Fibroblast of upper back skin (primary cell): ENCODE results near the gene EPB41.
"Not testable (repeated sequence)": the region's sequence is repeated elsewhere in the genome, so short reads cannot be mapped to it uniquely, and the experiment has no call there.

Experiments
- DNase-seq: peaks from one replicate; pipeline ENCODE4 v3.0.0-alpha.2; 2013

The EPB41 gene

DNA sequence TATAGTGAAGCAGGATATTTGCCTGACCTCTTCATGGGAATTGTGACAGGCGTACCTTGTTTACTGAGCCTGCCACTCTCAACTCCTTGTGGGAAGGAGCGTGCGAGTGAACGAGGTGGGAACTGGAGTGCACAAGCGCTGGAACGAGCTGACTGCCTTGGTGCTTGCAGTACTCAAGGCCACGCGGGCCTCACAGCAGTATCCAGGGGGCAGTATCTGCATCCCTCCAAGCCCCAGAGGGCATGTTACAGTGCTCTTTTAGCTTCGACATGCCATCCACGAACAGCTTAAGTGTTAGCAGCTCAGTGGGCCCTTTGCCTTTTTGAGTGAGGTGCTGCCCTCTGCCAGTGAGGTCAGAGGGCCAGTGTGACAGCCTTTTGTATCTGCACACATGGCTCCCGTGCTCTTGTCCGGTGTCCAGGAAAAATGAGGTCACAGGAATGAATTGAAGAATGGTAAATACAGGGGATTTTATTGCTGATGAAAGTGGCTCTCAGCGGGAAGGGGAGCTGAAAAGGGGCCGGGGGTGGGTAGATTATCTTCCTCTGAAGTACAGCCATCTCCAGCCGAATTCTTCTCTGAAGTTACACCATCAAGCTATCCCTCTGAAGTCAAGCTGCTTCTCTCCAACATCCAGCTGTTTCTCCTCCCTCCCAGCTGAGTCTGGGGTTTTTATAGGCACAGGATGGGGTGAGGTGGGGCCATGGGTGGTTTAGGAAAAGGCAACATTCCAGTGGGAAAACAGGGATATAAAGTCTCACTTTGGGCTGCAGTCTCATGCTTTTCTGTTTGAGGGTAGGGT lies 69.3 kb downstream of the EPB41 start:
- no peak for DNase-seq

DNA sequence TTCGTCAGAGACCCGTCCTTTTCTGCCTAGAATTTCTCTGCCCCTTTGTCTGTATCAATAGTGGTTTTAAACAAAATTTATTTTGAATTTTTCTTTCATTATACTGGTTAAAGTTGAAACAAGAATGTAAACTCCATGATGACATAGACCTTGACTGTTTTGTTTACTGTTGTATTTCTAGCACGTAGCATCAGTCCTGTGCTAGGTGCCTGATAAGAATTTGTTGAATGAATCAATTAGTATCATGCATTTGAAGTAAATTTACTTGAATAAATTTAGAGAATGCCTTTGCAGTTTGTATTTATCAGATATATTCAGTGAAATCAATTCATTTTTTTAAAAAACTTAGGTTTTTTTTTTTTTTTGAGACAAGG lies 69.9 kb downstream of the EPB41 start:
- no peak for DNase-seq

DNA sequence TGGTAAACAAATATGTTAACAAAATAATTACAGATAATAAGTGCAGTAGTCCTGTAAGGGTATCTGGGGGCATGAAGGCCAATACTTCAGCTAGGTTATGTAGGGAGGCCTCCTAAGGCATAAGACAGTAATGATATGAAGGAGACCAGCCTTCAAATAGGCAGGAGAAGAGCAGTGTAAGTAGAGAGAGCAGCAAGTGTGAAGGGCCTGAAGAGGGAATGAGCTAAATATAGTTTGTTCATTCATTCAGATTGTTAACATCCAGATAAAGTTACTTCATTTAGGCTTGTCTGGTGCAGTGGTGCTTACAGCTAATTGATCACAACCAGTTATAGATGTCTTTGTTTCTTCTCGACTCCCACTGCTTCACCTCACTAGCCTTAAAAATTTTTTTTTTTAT lies 71.1 kb downstream of the EPB41 start:
- no peak for DNase-seq

DNA sequence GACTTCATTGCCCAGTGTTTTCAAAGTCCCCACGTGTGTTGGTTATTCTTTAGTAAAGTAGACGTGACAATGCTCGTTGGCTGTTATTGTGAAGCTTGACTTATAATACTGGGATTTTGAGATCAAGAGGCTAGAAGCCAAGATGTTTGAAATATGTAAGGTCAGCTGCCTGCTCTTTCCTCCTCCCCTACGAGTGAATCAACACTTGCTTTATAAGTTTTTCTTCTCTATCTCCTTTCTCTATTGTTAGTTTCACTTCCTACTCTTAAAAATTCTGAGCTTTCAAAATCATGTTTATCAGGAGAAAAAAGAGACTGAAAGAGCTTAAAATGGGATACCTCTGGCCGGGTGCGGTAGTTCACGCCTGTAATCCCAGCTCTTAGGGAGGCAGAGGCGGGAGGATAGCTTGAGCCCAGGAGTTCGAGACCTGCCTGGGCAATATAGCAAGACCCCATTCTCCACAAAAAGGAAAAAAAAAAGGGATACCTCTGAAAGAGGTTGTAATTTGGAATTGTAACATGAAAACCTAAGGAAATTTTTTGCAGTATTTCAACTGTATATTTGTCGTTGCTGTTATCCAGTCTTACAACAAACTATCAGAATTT lies 72.0 kb downstream of the EPB41 start:
- DNase-seq, result no peak

DNA sequence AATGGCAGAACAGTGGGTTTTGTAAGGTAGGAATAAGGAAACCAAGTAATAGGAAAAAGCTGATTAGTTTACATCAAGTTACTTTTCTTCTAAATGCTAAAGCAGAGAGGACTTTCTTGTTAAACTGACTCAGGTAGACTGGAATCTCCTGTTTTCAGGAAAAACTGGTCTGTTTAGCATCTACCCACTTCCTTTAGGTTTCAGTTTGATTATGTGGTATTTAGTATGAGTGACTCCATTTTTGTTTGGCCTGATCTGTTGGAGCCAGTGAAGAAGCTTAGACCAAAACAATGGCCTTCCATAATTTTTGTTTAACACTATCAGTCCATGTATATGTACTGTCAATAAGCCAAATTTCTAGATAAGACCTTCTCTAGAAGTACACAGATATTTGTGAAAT lies 88.4 kb downstream of the EPB41 start:
- no peak for DNase-seq

DNA sequence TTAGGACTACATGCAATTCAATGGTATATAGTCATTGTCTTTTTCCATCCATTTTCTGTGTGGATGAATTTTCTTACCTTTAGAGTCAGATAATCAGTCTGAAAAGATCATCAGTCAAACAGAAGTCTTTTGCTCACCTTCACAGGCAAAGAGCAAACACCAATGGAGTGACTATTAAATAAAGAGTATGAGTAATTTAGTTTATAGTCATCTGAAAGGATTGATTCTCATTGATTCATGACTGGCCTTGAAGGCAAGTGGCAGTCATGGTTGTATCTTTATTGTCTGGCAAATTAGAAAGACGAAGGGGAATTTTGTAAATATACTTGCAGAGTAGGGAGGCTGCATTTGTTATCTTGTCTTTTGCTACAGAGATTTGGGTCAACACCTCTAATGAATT lies 89.9 kb downstream of the EPB41 start:
- no peak for DNase-seq

DNA sequence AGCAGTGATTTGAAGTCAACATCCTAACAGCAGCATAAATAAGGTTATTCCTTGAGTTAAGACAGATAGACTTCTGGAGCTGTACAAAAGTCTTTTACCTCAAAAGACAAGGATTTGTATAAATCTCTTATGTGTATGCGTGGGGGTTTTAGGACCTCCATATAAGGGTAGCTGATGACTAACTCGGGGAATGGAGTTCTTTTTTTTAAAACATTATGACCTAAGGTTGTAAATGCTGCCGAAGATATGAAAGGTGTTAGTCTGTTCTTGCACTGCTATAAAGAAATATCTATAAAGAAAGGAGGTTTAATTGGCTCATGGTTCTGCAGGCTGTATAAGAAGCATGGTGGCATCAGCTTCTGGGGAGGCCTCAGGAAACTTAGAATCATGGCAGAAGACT lies 90.4 kb downstream of the EPB41 start:
- DNase-seq, result no peak

DNA sequence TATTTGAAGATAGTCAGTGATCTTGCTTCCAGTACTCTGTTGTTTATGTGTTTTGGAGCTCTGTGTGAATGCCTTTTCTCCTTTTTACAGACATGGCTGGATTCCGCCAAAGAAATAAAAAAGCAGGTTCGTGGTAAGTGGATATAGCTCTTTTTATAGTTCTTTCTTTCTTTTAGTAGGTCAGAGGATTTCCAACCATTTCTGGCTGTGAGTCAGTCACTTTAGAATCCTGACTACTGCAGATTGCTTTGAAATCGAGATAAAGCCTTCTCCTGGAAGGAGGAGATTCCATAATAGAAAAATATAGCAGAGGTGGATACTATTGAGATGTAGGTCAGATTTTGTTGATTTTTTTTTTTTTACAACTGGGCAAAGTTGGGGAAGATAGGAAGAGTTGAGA lies 97.4 kb downstream of the EPB41 start:
- no peak for DNase-seq

DNA sequence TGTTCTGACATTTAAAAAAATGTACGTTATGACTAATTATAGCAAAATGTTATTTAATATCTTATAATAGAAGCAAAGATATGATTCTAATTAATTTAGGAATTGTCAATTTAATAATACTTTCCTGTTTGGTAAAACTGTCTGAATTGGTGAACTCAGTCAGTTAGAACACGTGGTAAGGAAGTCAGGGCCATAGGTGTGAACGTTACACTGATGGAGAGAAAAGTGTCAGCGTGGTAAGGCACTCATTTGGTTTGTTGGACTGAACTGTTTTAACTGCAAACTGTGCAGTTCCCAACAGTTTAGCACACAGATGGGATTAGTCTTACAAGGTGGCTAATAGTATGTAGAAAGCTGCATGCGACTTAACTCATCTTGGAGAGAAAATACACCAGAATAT lies 102.9 kb downstream of the EPB41 start:
- no peak for DNase-seq

DNA sequence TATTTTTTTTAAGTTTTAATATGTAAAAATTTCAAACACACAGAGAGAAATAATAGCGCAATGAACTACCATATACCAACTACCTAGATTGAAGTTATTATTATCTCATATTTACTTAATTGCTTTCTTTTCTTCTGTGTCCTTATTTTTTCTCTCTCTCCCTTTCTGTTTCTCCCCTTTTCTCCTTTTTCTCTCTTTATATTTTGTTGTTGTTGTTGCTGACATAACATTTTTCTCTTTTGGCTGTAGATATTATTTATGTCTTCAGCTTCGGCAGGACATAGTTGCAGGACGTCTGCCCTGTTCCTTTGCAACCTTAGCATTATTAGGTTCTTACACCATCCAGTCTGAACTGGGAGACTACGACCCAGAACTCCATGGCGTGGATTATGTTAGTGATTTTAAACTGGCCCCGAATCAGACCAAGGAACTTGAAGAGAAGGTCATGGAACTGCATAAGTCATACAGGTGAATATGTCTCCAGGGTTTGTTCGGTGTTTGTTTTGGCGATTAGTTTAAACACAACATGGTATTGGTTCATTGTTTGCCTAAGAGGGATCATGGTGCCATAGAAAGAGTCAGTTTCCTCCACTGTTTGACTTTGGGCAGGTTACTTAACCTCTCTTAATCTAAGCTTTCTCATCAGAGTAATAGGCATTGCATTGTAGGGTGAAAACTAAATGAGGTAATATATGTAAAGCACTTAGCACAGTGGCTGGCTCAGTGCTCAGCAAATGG lies 103.8 kb downstream of the EPB41 start:
- no peak for DNase-seq

DNA sequence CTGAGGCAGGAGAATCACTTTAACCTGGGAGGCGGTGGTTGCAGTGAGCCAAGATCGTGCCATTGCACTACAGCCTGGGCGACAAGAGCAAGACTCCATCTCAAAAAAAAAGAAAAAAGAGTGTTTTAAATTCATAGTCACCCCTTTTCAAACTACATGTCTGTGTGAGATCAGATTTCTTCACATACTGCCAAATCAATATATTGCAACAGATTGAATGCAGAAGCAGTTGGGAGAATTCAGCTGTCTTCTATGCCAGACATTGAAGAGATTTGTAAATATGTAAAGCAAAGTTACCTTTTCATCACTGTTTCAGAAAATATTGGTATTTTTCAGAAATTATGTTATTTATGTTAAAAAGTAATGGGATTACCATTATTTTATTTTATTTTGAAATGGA lies 108.3 kb downstream of the EPB41 start:
- no peak for DNase-seq

DNA sequence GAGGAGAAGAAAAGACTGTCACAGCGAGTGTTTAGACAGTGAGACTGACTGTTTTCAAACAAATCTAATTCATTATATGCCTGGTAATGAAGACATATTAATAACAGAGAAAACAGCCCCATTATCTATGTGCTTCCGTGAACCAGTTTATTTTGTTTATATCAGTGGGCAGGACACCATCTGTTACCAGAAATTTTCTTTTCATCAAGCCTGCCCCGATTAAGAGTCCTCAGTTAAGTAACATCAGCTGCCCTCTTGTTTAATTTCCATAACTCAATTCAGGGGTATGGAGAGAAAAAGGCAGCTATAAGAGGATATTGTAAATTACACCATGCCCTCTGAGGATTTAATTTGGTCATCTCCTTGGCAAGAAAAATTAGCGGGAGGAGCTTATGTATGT lies 115.3 kb downstream of the EPB41 start:
- no peak for DNase-seq

DNA sequence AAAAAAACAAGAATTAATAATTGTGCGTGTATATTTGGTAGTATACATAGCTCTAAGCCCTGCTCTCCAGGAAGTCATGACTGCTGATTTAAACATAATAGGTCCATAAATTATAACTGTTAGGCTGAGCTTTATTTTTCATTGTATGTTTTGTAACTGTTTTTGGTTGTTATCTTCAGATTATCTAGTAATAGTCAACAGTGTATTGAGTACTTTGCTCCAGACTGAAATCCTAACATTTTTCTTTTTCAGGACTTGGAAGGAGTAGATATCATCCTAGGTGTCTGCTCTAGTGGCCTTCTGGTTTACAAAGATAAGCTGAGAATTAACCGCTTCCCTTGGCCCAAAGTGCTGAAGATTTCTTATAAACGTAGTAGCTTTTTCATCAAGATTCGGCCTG lies 118.5 kb downstream of the EPB41 start:
- no peak for DNase-seq

DNA sequence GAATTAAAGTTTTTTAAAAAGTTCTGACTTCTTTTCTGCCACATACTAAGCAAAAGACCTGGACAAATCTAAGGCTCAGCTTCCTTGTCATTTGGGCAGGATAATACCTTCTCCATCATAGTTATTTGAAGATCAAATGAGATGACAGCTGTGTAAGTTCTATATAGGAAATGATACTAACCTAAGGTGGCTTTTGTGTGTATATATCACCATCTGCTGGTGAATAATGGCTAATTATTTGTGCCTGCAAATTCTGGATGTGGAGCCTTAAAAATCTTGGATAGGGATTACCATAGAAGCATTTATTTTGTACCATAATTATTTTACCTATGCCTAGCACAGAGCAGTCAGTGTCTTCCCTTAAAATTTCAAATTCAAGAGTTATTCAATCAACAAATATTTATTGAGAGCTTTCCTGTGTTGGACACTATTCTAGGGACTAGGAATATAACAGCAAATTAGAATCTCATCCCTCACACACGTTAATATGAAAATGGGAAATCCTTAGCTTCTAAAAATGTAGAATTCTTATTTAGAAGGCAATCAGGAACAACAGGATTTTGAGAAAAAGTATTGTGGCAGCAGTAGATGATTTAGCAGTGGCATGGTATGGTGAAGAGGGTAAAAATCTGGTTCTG lies 119.6 kb downstream of the EPB41 start:
- peak; percentile 53 for DNase-seq

DNA sequence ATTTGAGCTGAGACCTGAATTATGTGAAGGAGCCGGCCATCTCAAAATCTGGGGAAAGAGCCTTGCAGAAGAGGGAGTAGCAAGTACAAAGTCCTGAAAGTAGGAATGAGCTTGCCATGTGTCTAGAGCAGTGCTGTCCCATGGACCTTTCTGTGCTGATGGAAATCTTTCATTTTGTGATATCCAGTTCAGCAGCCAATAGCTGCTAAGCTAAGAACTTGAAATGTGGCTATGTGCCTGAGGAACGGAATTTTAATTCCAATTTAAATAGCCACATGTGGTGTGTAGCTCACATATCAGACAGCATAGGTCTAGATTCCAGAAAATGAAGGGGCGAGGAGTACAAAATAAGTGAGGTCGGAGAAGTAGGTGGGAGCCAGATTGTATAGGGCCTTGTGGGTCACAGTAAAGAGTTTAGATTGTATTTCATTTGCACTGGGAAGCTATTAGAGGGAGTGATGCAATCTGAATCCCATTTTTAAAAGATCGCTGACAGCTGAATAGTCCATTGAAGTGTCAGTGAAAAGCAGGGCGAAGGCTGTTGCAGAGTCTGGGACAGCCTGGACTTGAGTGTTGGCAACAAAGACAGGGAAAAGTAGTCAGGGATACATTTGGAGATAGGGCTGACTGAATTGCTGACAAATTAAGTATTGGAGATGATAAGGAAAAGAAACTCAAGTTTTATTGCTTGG lies 129.1 kb downstream of the EPB41 start:
- DNase-seq, result peak; percentile 51

DNA sequence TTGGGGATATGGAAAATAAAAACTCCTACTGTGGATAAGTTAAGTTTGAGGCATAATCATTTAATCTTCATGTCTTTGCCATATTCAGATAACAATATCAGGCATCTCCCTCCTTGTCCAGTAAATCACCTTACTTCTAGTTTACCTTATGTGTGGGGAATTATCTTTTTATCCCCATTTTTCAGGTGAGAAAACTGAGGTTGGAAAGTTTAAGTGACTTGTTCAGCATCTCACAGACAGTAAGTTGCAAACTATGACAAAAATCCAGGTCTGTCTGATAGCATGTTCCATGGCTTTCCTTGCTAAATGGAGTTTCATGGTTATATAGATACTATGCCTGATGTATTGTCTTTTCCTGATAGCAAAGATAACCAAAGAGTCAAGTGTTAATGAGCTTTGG lies 129.6 kb downstream of the EPB41 start:
- no peak for DNase-seq

DNA sequence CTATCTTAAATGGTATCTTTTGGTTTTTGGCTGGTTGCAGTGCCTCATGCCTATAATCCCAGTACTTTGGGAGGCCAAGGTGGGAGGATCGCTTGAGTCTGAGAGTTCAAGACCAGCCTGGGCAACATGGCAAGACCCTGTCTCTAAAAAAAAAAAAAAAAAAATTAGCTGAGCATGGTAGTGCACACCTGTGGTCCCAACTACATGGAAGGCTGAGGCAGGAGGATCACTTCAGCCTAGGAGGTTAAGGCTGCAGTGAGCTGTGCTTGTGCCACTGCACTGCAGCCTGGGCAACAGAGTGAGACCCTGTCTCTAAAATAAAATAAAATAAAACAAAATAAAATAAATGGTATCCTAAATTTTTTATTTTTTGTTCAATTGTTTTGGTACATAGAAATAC lies 131.3 kb downstream of the EPB41 start:
- not testable (repeated sequence) for DNase-seq

DNA sequence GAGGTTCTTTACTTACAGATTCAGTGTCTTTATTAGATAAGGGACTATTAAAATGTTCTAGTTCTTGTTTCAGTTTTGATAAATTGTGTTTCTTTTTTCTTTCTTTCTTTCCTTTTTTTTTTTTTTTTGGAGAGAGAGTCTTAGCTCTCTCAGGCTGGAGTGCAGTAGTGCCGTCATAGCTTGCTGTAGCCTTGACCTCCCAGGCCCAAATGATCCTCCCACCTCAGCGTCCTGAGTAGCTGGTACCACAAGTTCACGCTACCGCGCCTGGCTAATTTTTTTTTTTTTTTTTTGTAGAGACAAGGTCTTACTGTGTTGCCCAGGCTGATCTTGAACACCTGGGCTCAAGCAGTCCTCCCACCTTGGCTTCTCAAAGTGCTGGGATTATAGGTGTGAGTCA lies 132.8 kb downstream of the EPB41 start:
- no peak for DNase-seq

DNA sequence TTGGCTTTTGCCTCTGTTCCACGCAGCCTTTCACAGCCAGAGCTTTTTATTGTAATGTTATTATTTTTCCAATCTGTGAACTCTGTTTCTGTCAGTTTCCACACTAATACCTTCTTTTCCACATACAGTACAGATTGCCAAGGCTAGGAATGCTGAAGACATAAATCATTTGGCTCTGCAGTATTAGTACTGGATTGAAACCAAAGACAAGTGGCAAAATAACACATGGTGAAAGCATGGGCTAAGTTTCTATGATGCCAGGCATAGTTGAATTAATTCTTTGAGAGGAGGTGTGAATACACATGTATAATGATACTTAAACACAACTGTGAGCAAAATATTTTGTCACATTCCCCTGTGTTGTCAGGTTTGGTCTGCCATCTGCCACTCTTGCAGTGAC lies 135.8 kb downstream of the EPB41 start:
- no peak for DNase-seq

DNA sequence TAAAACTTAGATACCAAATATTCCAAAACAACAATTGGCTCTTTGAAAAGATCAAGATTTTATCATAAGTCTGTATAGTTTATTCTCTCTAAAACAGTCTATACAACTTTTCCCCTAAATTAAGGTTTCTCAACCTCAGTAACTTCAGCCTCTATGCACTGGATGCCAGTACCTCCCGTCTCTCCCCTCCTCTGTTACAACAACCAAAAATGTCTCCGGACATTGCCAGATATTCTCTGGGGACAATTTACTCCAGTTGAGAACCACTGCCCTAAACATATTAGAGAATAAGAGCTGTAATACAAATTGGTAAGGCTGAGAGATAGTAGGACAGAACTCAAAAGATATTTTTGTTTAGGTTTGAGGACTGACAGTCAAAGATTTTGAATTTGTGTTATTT lies 137.7 kb downstream of the EPB41 start:
- peak; percentile 14 for DNase-seq

DNA sequence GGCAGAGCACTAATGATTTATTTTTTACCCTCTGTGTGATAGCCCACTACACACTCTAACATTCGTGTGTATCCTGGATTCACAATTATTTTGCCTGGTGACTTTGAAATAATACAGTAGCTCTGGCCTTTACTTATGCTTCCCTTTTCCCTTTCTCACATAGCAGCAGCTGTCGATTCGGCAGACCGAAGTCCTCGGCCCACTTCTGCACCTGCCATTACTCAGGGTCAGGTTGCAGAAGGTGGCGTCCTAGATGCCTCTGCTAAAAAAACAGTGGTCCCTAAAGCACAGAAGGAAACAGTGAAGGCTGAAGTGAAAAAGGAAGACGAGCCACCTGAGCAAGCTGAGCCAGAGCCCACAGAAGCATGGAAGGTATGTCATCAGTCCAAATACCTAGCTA lies 138.6 kb downstream of the EPB41 start:
- DNase-seq, result no peak

DNA sequence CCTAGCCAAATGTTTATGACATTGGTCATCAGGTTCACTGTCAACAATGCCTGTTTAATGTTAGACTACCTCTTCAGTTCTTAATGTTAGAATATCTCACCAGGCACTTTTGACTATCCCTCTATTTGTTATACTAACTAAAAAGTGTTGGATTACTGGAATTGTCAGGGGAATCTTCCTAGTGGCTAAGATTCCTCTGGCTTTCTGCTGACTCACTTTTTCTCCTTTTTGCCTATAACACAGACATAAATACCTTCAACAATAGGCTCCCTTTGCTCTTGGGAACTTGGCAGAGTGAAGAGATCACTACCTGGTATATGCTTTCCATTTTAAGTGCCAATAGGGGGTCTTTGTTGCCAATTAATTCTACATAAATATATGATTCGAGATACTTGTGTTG lies 140.8 kb downstream of the EPB41 start:
- DNase-seq, result peak; percentile 34

DNA sequence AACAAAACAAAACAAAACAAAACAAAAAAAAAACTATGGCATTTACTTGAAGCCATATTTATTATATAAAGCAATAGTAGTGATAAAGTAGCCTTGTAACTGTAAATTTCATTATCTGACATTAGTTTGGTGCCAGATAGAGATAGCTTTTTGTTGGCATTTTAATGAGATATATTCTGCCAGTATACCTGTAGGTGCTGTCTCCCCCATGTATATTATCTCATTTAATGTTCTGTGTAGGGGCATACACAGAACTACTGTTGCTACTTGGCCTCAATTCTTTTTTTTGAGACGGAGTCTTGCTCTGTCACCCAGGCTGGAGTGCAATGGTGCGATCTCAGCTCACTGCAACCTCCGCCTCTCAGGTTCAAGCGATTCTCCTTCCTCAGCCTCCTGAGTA lies 141.9 kb downstream of the EPB41 start:
- DNase-seq, result no peak
